ENCODE results near the gene ARL15.
"Not testable (repeated sequence)": the region's sequence is repeated elsewhere in the genome, so short reads cannot be mapped to it uniquely, and the experiment has no call there.

Gene ARL15

GRCh38 chr5:54091307-54092130 lies 218.9 kb downstream of the ARL15 start:
- DNase-seq (ENCODE audit: low spot score): no peak

GRCh38 chr5:54090495-54091120 lies 219.8 kb downstream of the ARL15 start:
- DNase-seq (ENCODE audit: low spot score): peak; percentile 75

GRCh38 chr5:54088081-54088480 lies 222.3 kb downstream of the ARL15 start:
- DNase-seq (ENCODE audit: low spot score): no peak

GRCh38 chr5:54087436-54087835 lies 222.9 kb downstream of the ARL15 start:
- DNase-seq (ENCODE audit: low spot score): peak; percentile 48

- DNase-seq (ENCODE audit: low spot score): no peak
Observed at GRCh38 chr5:54086191-54086590, 224.2 kb downstream of the ARL15 start.

GRCh38 chr5:54084696-54085095 lies 225.7 kb downstream of the ARL15 start:
- no peak for DNase-seq (ENCODE audit: low spot score)

DNA sequence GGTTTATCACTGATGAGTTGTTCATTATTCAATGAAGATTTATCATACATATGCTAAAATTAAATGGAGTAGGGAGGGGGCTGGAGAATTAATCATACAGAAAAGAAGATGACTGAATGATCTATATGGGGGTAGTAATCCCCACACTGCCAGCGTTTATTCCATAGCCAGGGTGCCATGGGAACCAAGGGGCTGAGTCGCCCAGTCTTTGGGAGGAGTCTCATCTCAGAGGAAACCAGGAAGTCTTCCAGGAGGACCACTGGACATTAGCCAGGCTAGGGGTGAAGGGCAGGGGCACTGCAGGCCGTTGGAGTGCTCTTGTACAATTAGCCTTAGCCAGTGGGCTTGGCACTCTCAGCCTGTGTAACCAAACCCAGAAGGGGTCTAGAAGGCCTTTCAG lies 226.5 kb downstream of the ARL15 start:
- DNase-seq (ENCODE audit: low spot score): no peak

GRCh38 chr5:54083245-54083644 lies 227.1 kb downstream of the ARL15 start:
- DNase-seq (ENCODE audit: low spot score): no peak

DNA sequence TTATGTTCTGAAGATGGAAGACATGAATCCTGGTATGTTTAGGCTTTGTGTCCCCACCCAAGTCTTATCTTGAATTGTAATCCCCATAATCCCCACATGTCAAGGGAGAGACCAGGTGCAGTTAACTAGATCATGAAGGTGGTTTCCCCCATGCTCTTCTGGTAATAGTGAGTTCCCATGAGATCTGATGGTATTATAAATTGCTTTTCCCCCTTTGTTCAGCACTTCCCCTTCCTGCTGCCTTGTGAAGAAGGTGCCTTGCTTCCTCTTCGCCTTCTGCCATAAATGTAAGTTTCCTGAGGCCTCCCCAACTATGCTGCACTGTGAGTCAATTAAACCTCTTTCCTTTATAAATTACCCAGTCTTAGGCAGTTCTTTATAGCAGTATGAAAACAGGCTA lies 229.0 kb downstream of the ARL15 start:
- no peak for DNase-seq (ENCODE audit: low spot score)

- no peak for DNase-seq (ENCODE audit: low spot score)
Observed at GRCh38 chr5:54080831-54081230, 229.5 kb downstream of the ARL15 start.

- no peak for DNase-seq (ENCODE audit: low spot score)
Observed at GRCh38 chr5:54073735-54074134, 236.6 kb downstream of the ARL15 start.

DNA sequence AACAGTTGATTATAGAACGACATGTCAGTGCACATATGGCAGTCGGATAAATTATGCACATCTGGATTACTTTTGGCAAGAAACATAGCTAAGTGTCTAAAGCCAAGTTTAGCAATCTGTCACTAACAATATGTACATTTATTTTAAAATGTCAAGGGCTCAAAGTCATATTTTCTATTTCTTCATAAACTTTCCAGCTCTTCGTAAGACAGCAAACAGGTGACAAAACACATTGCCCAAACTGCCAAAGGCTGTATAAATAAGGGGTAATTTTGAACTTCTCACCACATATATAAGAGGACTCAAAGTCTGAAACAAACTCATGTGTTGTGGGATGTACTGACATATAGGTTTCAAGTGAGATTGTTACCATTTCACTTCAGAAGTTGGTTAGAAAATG lies 237.2 kb downstream of the ARL15 start:
- no peak for DNase-seq (ENCODE audit: low spot score)

DNA sequence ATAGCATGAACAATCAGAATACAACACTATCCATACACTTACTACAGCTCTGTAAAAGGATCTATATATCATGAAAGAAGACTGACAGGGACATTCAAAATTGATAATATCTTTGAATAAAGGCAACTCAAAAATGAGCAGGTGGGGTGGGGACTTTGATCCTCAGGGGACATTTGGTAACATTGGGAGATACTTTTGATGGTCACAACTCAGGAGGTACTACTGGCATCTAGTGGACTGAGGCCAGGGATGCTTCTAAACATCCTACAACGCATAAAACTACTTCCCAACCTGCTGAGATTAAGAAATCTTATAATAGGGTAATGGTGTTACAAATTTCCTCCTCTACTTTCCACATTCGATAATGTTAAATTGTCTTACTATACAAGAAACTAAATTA lies 243.9 kb downstream of the ARL15 start:
- DNase-seq (ENCODE audit: low spot score): no peak

- peak; percentile 78 for DNase-seq (ENCODE audit: low spot score)
Observed at GRCh38 chr5:54063817-54064216, 246.6 kb downstream of the ARL15 start.

- DNase-seq (ENCODE audit: low spot score): peak; percentile 51
Observed at GRCh38 chr5:54062958-54063357, 247.4 kb downstream of the ARL15 start.

DNA sequence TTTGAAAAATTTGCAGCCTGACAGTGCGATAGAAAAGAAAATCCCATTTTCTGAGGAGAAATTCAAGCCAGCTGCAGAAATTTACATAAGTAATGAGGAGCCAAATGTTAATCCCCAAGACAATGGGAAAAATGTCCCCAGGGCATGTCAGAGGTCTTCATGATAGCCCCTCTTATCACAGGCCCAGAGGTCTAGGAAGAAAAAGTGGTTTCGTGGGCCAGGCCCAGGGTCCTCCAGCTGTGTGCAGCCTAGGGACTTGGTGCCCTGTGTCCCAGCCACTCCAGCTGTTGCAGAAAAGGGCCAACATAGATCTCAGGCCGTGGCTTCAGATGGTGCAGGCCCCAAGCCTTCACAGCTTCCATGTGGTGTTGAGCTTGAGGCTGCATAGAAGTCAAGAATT lies 249.5 kb downstream of the ARL15 start:
- DNase-seq (ENCODE audit: low spot score): not testable (repeated sequence)

GRCh38 chr5:54049963-54050362 lies 260.4 kb downstream of the ARL15 start:
- peak; percentile 54 for DNase-seq (ENCODE audit: low spot score)

GRCh38 chr5:54049144-54049543 lies 261.2 kb downstream of the ARL15 start:
- DNase-seq (ENCODE audit: low spot score): peak; percentile 15

GRCh38 chr5:54045077-54045792 lies 265.1 kb downstream of the ARL15 start:
- no peak for DNase-seq (ENCODE audit: low spot score)

- not testable (repeated sequence) for DNase-seq (ENCODE audit: low spot score)
Observed at GRCh38 chr5:54044276-54044675, 266.1 kb downstream of the ARL15 start.

DNA sequence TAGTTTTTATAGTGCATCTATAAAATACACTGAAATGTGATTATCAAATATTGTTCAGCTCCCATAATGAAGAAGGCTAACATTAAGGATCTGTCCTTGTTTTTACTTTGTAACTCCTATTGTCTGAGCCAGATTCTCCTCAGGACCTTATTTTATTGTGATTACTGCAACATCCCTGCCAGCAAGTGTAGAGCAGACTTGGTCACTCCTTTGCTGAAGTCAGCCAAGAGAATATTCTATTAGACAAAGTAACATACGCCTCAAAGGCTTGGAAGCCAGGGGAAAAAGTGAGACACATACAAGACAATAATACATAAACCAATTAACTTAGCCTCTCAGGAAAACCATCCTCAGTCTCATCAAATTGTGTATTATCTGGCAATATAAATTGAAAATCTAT lies 269.6 kb downstream of the ARL15 start:
- no peak for DNase-seq (ENCODE audit: low spot score)

DNA sequence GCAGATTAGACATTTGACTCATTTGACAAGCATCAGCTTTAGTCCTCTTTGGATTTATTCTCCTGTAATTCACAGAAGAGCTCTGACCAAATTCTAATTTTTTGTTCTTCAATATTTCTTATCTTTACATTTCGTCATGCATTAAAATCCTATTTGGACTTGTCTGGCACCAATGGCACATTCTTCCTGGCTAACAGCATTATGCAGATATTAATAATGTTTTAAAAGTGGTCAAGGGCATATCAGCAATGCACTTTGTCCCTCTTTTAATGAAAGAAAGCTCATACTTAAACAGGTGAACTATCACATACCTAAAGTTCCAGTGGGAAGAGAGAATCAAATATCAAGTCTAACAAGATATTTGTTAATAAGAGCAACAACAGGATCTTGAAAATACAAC lies 270.4 kb downstream of the ARL15 start:
- no peak for DNase-seq (ENCODE audit: low spot score)

DNA sequence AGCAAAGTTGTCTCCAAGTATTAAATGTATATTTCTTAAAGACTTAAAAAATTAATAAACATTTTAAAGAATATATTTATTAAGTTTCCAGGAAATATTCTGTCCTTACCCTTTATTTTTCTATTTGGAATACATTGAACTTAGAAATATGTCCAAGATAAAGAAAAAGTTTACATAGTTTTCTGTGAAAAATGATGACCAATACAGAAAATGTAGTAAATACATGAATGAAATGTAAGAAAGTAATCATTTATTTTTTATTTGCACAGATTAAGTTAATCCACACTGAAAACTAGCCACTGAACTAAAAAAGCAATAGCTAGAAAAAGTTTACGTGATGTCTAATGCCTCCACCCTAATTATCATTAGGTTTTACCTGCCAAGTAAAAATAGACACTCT lies 273.2 kb downstream of the ARL15 start:
- DNase-seq (ENCODE audit: low spot score): no peak

Data from AG08395 (cell line).